GM21447 (cell line): ENCODE measurements around the gene ACO2.

Experiments
- ATAC-seq: cut with Tn5 transposase; IDR thresholded peaks from one replicate; pipeline ENCODE4 v1.9.1; 2021; ENCODE audit not compliant: unreplicated experiment

Gene ACO2

DNA sequence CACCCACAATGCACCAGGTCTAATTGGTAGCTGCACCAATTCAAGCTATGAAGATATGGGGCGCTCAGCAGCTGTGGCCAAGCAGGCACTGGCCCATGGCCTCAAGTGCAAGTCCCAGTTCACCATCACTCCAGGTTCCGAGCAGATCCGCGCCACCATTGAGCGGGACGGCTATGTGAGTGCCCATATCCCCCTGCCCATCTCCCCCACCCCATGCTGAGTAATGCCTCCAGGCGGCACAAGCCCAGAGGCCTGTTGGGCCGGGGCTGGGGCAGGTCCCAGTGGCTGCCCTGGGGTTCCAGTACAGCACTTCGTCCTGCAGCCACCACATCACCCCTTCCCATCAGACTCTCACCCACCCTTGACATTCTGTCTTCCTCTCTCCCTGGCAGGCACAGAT is 53.9 kb downstream of the ACO2 start:
- no peak for ATAC-seq

DNA sequence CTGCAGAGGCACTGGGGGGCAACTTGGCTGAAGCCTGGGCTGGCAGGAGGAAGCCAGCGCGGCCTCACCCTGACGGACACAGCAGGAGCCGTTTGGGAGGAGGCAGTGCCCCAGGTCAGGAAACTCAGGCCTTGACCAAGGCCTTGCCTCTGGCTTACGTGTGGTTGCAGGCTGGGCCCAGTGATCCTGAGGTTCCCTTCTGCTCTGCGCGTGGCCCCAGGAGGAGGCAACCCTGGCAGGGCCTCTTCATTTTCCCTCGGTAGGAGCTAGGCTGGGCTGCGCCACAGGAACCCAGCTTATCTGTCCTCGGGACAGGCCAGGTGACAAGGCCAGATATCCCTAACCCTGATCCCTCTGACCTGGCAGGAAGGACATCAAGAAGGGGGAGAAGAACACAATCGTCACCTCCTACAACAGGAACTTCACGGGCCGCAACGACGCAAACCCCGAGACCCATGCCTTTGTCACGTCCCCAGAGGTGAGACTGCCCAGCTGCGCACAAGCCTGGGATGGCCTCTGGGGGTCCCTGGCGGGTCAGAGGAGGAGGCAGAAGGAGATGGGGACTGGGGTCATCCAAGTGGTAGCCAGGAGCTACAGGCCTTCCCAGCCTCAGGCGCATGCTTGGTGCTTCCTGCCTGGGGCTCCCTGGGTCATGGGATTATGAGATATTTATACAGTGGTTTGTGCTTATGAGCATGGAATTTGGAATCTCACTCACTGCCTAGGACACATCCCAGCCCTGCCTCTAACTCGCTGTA is 54.7 kb downstream of the ACO2 start:
- ATAC-seq = no peak

DNA sequence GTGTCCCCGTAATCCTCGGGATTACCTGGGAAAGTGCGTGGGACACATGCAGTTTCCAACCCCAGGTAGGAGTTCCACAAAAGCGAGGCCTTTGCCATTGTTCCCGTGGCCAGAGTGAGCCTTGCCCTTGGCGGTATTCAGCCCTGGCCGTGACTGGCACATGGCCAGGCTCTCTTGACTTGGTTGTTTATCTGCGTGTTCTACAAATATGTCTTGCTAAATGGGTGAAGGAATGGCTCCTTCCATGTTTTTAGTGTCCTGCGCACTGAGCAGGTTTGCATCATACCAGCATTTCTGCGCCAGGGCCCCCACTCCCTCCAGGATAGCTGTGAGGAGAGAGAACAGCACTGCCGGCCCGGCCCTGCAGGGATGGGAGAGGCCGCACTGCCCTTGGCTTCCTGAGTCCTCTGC is 55.3 kb downstream of the ACO2 start:
- ATAC-seq = no peak

DNA sequence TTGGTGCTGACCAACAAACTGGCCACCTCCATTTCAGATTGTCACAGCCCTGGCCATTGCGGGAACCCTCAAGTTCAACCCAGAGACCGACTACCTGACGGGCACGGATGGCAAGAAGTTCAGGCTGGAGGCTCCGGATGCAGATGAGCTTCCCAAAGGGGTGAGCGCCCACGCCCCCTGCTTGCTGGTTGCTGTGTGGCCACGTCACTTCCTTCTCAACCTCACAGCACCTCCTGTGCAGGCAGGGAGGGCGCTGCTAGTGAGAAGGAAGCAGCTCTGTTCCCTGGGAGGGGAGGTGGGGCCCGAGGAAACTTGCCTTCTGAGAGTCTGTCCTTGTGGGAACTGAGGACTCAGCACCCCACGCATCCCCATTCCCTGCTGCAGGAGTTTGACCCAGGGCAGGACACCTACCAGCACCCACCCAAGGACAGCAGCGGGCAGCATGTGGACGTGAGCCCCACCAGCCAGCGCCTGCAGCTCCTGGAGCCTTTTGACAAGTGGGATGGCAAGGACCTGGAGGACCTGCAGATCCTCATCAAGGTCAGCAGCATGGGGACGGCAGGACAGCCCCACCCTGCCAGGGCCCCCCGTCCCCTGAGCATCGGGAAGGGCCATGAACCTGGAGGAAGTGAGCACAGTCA is 56.0 kb downstream of the ACO2 start:
- no peak for ATAC-seq

DNA sequence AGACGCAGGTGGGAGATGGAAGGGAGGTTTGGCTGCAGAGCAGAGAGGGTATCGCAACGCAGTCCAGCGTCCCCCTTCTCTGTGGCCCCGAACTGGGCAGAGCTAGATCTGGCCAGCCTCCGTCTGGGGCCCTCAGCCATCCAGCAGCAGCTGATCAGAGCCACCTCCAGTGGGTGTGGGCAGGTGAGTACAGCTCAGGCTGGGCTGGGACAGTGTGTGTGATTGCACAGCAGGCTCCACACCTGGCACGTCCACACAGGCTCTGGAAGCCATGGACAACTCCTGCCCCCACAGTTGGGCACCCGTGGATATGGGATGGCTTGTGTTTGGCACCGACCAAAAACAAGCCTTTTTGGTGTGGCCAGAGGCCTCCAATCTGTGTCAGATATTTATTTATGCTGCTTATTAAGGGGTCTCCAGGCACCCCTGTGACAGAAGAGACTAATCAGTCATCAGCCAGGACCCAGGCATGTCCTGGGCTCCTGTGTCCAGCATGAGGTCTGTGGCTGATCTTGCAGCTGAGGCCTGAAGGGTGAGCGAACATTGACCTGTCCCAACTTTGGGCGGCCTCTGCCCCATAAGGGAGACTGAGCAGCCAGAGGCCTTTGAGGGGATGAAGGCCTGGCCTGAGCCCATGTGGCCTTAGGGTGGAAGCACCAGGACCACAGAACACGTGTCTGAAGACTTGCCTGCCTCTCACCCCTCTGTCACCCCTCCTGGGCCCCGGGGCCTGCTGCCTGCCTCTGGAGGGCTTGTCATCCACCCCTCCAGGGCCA is 56.7 kb downstream of the ACO2 start:
- ATAC-seq = no peak

DNA sequence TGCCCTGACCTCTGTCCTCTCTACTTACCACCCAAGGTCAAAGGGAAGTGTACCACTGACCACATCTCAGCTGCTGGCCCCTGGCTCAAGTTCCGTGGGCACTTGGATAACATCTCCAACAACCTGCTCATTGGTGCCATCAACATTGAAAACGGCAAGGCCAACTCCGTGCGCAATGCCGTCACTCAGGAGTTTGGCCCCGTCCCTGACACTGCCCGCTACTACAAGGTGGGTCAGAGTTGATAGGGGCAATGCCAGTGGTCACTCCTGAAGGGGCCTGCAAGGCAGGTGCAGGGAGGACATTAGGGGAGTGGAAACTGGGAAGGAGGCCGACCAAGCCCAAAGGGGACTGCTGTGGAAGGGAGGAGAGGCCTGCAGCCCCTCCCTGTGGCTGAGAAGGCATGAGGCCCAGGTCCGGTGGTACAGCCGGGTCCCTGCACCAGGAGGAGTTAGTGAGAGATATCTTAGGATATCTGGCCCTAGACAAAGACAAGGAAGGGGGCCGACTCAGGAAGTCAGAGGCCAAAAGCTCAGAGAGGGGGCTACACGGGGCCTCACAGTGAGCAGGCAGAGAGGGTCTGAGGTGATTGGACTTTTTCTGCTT is 57.4 kb downstream of the ACO2 start:
- no peak for ATAC-seq

DNA sequence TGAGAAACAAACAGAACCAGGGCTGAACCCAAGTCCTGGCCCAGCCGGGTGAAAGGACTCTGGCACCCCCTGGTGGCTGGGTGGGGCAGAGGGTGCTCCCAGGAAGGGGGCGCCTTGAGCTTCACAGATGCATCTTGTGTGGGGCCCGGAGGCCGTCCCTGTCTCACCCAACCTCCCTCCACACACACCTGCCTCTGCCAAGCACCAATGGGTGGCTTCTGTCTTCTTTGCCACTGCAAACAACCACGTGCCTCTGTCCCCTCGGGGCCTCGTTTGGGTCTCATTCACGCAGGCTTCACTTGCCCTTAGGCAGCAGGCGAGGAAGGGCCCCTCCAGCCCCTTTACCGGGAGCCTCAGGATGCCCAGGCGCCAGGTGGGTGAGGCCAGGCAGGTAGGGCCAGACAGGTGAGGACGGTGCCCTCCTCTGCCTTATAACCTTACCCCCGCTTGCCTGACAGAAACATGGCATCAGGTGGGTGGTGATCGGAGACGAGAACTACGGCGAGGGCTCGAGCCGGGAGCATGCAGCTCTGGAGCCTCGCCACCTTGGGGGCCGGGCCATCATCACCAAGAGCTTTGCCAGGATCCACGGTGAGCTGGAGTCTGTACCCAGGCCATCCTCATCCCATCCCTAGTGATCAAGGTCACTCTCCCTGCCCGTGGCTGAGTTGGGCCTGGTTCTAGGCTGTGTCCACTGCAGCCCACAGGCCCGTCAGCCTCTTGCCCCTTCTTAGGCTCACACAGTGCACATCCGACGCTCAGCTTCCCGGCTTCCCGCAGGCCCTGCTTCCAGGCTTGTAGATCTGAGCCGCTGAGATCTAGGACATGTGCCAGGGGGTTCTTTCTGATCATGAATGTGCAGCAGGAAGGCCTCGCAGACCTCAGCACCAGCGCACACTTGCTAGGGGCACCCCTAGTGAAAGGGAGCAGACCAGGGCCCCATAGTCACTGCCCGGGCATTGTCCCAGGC is 58.2 kb downstream of the ACO2 start:
- ATAC-seq = no peak

DNA sequence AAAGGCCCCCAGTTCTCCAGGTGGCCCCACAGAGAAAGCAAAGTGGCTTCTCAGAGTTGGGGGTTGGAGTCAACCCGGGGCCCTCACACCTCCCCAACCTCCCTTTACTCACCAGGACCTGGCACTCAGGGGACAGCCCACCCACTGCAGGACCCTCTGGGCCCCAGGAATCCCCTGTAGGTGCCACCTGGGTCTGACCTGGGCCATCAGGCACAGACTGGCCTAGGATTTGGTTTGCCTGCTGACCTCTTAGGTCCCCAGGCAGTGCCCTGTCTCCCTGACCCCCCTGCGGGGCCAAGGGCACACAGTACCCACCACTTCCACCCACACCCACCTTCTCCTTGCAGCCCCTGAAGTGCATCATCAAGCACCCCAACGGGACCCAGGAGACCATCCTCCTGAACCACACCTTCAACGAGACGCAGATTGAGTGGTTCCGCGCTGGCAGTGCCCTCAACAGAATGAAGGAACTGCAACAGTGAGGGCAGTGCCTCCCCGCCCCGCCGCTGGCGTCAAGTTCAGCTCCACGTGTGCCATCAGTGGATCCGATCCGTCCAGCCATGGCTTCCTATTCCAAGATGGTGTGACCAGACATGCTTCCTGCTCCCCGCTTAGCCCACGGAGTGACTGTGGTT is 59.3 kb downstream of the ACO2 start:
- ATAC-seq = no peak

DNA sequence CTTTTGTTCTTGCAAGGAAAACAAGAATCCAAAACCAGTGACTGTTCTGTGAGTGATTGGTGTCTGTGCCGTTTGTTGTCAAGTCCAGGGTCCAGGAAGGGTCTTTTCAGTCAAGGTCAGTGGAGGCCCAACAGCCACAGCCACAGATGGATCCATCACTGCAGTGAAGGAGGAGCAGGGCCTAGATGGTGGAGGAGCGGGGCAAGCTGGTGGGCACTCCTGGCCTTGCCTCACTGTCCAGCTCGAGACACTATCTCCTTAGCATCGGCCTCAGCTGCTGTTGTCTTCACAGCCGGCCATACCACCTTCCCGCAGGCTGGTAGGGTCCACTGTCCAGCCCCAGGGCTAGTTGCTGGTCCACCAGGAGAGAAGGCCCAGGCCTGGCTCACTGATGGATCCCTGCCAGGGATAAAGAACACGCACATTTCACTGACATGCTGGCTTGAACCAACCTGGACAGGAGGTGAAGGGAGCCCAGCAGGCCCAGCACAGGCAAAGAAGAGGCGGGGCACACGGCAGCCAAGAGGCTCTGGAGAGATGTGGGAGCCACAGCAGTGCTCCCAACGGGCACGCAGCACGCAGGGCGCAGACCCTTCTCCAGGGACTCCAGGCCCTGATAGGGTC is 60.1 kb downstream of the ACO2 start:
- ATAC-seq = no peak

DNA sequence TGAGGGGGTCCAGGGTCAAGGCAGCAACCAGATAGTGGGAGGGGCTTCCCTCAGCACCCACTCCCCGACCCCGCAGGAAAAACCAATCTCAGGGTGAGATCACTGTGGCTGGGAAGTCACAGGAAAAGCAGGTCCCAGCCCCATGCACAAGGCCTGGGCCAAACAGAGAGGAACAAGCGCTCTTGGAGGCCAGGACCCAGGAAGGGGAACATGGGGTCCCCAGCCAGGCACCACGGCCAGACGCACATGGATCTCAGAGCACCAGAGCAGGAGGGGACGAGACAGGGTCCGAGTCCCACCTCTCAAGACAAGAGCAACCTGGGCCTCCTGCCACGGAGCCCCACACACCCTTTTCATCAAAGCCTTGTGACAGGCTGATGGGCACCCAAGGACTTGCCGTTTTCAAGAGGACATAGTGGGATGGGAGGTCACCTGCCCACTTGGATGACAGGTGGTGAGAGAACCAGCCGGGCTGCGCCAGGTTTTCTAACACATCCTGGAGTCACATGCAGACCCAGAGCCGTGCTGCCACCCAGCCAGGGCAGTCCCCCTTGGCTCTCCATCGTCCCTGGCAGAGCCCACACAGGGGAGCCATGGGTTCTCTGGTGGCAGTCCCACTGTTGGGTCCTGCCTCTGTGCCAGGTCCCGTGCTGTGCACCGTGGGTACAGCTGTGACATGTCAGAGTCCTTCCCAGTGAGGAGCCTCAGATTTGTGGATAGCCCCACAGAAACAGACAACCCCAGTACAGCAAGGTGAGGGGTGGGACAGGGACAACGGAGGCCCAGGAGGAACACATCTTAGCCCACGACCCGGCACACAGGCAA is 62.2 kb downstream of the ACO2 start:
- ATAC-seq = no peak

DNA sequence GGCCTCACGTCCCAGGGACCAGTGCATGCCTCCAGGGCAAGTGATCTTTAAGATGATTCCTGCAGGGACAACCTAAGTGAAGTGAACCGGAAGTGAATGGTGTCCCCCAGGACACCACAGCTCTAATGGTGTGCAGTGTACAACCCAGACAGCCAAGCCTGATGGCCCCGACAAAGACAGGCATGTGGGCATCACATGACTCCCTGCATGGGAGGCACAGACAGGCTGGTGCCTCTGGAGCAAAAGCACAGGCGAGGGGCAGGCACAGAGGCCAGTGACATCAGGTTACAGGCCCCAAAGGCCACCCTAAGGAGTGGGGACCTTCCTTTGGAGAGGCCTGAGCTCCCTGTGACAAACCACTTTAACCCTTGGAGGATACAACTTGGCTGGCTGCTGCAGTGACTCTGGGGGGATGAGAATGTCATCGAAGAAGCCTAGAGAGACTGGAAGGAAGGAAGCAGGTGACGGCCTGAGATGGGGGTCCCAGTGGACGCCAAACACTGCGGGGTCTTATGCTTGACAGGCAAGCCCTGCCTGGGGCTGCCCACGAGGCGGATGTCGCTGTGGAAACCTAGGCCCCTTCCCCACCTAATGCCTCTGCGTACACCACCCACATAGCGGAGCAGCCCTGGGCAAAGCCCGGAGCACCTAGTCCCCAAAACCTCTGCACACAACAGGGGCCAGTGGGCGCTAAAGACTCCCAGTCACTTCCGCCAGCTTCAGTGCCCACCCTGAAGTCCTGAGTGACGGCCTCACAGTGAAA is 63.0 kb downstream of the ACO2 start:
- ATAC-seq = no peak

DNA sequence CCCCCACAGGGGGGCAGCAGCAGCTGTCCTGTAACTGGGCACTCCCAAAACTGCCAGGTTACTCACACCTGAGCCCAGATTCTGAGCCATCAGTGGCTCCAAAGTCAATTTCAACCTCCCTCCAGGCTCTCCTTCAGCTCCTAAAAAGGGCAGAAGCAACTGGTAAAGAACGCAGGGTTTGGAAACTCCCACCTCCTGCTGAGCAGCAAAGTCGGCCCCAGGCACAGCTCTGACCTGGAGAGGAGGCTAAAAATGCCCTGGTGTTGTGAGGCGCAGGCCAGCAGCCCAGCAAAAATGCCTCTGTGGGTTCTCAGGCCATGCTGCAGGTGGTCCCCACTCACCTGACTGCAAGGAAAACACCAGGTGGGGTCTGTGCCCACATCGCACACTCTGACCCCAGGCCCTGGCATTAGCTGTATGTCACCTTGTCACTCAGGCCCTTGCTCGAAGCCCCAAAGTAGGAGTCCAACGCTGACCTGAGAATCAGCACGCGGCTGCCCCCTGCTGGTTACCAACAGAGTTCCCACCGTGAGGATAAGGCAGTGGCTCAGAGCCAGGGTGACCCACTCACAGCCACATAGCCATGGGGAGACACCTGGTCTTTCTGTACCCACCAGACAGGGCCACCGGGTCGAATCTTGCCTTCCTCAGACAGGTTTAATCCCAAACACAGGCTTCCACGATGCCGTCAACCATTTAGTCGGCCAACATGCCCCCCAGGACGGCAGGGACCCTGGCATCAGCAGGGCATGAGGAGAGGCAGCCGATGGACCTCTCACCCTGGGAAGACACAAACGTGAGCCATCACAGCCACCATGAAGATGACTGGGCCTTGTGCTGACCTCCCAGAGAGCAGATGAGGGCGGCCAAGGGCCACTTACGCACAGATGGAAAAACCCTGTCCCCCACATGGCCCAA is 64.2 kb downstream of the ACO2 start:
- no peak for ATAC-seq

DNA sequence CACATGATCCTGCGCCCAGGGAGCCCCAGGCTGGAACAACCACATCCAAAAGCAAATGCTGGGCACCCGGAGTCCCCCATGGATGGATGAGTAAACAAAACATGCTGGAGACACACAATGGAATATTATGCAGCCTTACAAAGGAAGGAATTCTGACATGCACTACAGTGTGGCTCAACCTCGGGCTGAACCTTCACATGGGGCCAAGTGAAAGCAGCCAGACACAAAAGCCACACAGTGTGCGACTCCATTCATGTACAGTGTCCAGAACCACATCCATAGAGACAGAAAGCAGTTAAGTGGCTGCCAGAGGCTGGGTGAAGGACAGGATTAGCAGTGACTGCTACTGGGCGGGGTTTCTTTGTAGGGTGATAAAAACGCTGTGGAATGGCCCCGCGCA is 65.3 kb downstream of the ACO2 start:
- ATAC-seq = no peak

DNA sequence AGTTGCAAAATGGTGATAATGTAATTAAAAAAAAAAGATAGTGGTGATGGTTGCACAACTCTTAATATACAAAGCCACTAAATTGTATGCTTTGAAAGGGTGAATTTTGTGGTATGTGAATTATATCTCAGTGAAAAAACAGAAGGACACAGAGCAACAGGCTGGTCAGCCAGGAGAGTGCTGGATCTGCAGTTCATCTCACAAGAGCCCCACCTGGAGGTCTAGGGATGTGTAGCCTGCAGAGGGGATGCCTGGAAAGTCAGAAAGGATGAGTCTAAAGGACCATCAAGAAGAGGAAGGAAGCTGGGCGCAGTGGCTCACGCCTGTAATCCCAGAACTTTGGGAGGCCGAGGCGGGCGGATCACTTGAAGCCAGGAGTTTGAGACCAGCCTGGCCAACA is 66.3 kb downstream of the ACO2 start:
- ATAC-seq = no peak

DNA sequence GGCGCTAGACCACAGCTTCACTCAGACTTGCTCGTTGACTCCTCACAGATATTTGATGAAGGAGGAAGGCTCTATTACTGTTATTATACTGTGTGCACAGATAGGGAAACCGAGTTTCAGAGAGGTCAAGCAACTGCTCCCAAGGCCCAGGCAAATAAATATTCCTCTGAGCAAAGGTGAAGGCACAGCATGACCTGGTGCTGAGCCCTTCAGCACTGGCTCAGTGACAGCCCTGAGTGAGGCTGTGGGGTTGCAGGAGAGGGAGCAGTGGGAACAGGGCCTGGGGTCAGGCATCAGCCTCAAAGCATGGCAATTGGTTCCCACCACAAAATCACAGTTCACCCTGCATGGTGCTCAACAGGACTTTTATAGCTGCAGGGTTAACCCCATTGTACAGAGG is 68.3 kb downstream of the ACO2 start:
- no peak for ATAC-seq

DNA sequence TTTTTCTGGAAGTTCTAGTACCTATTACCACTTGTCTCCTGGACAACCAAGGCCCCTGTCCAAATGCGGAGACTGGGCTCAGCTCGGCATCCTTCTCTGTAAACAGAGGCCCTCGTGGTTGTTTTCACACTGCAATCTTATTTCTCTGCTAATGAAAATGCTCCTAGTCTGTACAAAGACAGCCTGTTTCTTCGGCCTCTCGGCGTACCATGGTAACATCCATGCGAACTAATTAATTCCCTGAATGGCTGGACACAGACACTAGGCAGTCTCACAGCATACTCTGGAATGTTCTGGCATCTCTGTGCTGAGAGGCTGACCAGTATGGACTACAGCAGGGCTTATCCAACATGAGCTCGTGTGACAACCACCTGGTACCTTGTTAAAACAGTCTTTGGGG is 69.7 kb downstream of the ACO2 start:
- no peak for ATAC-seq
